ENCODE measurements around the gene TMEM81.

The TMEM81 gene

DNA sequence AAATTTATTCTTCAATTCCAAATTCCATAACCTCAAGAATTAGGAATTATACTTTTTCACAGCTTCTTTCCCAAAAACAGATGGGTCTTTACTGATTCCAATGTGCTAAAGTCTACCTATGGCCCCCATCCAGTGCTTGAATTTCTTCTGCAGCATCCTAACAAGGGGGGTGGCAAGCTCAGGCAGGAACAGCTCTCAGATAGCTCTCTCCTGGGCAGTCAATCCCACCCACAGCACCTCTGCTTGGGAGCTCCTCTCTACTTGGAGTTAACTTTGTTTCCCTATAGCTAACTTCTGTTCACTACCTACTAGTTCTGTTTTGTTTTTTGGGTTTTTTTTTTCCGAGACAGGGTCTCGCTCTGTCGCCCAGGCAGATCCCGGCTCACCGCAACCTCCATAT lies 25.5 kb upstream of the TMEM81 start:
- H3F3A ChIP-seq (ENCODE audit: insufficient read depth, low read length), result no peaks in the 10 kb centered on the region
- no peaks in the 10 kb centered on the region for H3K27me3 ChIP-seq (ENCODE audit: insufficient read depth, low read length)
- no peaks in the 10 kb centered on the region for H3K79me2 ChIP-seq (ENCODE audit: insufficient read depth, low read length)
- peaks cover 62% of the 10 kb centered on the region for H3K36me3 ChIP-seq (ENCODE audit: insufficient read depth, low read length)
- H3K9ac ChIP-seq (ENCODE audit: low read length), result no peak overlapping the region
- no peaks in the 10 kb centered on the region for H3K9me3 ChIP-seq (ENCODE audit: low read length)
- H3K4me3 ChIP-seq (ENCODE audit: low read depth, low read length, poor library complexity, severe bottlenecking), result no peak overlapping the region
- H3K4me2 ChIP-seq (ENCODE audit: low read length), result no peak overlapping the region
- TF ChIP-seq, protein P1, sequence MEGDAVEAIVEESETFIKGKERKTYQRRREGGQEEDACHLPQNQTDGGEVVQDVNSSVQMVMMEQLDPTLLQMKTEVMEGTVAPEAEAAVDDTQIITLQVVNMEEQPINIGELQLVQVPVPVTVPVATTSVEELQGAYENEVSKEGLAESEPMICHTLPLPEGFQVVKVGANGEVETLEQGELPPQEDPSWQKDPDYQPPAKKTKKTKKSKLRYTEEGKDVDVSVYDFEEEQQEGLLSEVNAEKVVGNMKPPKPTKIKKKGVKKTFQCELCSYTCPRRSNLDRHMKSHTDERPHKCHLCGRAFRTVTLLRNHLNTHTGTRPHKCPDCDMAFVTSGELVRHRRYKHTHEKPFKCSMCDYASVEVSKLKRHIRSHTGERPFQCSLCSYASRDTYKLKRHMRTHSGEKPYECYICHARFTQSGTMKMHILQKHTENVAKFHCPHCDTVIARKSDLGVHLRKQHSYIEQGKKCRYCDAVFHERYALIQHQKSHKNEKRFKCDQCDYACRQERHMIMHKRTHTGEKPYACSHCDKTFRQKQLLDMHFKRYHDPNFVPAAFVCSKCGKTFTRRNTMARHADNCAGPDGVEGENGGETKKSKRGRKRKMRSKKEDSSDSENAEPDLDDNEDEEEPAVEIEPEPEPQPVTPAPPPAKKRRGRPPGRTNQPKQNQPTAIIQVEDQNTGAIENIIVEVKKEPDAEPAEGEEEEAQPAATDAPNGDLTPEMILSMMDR (IDR thresholded peaks at IDR 0.05; ENCODE audit: low read length), result no peak
- no peak for TF ChIP-seq EZH2 (IDR thresholded peaks at IDR 0.05; ENCODE audit: borderline replicate concordance, low read length)
- H3K27ac ChIP-seq (ENCODE audit: low read depth, low read length, poor library complexity, severe bottlenecking), result no peak overlapping the region
- H3K9me2 ChIP-seq (ENCODE audit: low read depth, low read length), result no peaks in the 10 kb centered on the region
- H4K20me1 ChIP-seq (ENCODE audit: insufficient read depth, low read length), result no peaks in the 10 kb centered on the region
- H3K4me1 ChIP-seq (ENCODE audit: insufficient read depth, low read length, severe bottlenecking), result no peaks in the 10 kb centered on the region
- no peak overlapping the region for H2AFZ ChIP-seq (ENCODE audit: low read length)

DNA sequence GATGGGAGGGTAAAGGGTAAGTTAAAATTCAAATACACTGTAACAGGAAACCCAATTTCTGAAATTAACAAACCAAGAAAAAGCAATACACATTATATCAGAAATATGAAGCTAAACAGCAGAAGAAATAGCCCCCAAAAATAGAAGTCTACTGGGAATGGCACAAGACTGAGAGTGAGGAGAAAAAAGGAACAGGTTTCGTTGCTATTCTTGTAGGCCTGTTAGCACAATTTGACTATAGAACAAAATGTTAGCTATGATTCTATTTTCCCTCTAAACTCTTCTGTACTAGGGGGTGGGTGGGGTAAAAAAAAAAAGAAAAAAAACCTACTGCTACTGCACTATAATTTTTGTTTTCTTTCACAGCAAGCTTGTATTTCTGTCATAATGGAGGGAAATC lies 25.0 kb upstream of the TMEM81 start:
- Histone ChIP-seq H3K4me1 (ENCODE audit: insufficient read depth, low read length, severe bottlenecking) (no peaks in the 10 kb centered on the region), H3K9ac (ENCODE audit: low read length) (no peak overlapping the region), H3K36me3 (ENCODE audit: insufficient read depth, low read length) (peaks cover 61% of the 10 kb centered on the region), H3K4me2 (ENCODE audit: low read length) (no peak overlapping the region), H2AFZ (ENCODE audit: low read length) (no peak overlapping the region), H3K79me2 (ENCODE audit: insufficient read depth, low read length) (no peaks in the 10 kb centered on the region), H3K27ac (ENCODE audit: low read depth, low read length, poor library complexity, severe bottlenecking) (no peak overlapping the region), H3K9me3 (ENCODE audit: low read length) (no peaks in the 10 kb centered on the region), H3K4me3 (ENCODE audit: low read depth, low read length, poor library complexity, severe bottlenecking) (no peak overlapping the region), H4K20me1 (ENCODE audit: insufficient read depth, low read length) (no peaks in the 10 kb centered on the region), H3K9me2 (ENCODE audit: low read depth, low read length) (no peaks in the 10 kb centered on the region), H3K27me3 (ENCODE audit: insufficient read depth, low read length) (no peaks in the 10 kb centered on the region), H3F3A (ENCODE audit: insufficient read depth, low read length) (no peaks in the 10 kb centered on the region)
- TF ChIP-seq EZH2 (IDR thresholded peaks at IDR 0.05; ENCODE audit: borderline replicate concordance, low read length), result no peak
- TF ChIP-seq, protein P1 (IDR thresholded peaks at IDR 0.05; ENCODE audit: low read length), result no peak

DNA sequence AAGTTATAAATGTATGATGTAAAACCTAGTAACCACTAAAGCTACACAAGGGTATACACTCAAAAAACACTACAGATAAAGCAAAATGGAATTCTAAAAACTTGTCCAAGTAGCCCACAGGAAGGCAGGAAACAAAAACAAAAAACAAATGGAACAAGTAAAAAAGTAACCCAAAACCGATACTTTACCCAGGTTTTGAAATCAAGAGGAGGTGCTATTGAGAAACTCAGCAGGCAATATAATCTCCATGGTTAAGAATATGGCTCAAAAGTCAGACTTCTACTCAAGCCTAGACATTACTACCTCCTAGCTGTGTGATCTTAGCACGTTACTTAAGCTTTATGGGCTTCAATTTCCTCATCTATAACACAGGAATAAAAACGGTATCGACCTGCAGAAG lies 24.2 kb upstream of the TMEM81 start:
- H3K36me3 ChIP-seq (ENCODE audit: insufficient read depth, low read length), result peaks cover 62% of the 10 kb centered on the region

More for the DNA sequence above, 24.2 kb upstream of the TMEM81 start:
- H3K79me2 ChIP-seq (ENCODE audit: insufficient read depth, low read length), result no peaks in the 10 kb centered on the region
- no peak overlapping the region for H3K9ac ChIP-seq (ENCODE audit: low read length)
- H3K4me3 ChIP-seq (ENCODE audit: low read depth, low read length, poor library complexity, severe bottlenecking), result no peak overlapping the region
- no peaks in the 10 kb centered on the region for H3F3A ChIP-seq (ENCODE audit: insufficient read depth, low read length)
- H3K9me3 ChIP-seq (ENCODE audit: low read length), result no peaks in the 10 kb centered on the region
- TF ChIP-seq, protein P1 (IDR thresholded peaks at IDR 0.05; ENCODE audit: low read length), result no peak
- no peak for TF ChIP-seq EZH2 (IDR thresholded peaks at IDR 0.05; ENCODE audit: borderline replicate concordance, low read length)
- no peaks in the 10 kb centered on the region for H3K27me3 ChIP-seq (ENCODE audit: insufficient read depth, low read length)
- H3K4me2 ChIP-seq (ENCODE audit: low read length), result no peak overlapping the region
- H2AFZ ChIP-seq (ENCODE audit: low read length), result no peak overlapping the region
- H3K4me1 ChIP-seq (ENCODE audit: insufficient read depth, low read length, severe bottlenecking), result no peaks in the 10 kb centered on the region
- H3K27ac ChIP-seq (ENCODE audit: low read depth, low read length, poor library complexity, severe bottlenecking), result no peak overlapping the region
- no peaks in the 10 kb centered on the region for H3K9me2 ChIP-seq (ENCODE audit: low read depth, low read length)
- no peaks in the 10 kb centered on the region for H4K20me1 ChIP-seq (ENCODE audit: insufficient read depth, low read length)

All from OCI-LY1 (cell line).